NCI-H1105 (cell line): ENCODE data around the gene ZNF414.

Experiments used
- DNase-seq: peaks from one replicate; lab custom pipeline; 2025; lab: John Stamatoyannopoulos, UW

Gene ZNF414

DNA sequence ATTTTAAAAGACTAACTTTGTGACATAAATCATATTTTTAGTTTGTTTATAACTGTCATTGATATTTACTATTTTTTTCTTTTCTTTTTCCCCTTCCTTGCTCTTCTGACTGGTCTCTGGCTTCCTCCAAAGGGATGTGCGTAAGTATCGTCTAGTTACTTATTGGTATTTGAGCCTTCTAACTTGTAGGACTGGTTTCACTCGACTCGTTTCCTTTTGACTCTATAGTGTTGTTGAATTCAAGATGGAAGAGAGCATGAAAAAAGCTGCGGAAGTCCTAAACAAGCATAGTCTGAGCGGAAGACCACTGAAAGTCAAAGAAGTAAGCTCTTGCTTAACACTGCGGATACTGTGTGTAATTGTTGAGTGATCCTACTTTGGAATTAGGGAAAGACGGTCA, 50.6 kb downstream of the ZNF414 start:
- DNase-seq: no peak

DNA sequence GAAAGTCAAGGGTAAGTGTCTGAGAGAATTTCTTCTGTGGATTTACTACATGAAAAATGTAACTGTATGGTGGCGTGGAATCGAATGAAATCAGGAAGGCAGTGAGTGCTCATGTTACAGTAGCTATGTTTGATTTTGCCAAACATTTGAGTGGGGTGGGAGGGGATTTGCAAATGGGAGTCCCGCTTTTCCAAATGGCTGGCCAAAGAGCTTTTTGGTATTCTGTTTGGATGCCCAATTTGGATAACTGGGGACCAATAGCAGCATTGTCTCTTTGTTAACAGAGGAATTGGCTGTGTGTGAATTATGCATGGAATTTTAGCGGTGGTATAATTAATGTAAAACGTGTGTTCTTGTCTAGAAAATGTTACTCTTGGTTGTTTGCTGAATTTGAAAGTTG, 51.4 kb downstream of the ZNF414 start:
- no peak for DNase-seq

DNA sequence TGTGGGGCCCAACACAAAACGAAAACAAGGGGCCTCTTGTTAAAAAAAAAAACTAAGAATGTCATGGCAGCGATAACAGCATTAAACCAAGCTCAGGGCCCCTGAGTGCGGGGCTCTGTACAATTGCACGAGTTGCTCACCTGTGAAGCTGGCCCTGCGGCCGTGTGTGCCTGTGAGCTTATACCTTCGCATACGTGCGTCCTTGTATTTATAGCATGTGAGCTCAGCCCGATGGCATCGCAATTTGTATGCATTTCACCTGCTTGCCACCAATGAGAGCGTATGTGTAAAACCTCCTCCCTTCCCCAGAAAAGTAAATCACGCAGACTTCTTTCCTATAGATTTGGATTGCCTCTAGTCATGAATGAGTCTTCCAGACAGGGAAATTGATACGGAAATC, 52.1 kb downstream of the ZNF414 start:
- DNase-seq: no peak

DNA sequence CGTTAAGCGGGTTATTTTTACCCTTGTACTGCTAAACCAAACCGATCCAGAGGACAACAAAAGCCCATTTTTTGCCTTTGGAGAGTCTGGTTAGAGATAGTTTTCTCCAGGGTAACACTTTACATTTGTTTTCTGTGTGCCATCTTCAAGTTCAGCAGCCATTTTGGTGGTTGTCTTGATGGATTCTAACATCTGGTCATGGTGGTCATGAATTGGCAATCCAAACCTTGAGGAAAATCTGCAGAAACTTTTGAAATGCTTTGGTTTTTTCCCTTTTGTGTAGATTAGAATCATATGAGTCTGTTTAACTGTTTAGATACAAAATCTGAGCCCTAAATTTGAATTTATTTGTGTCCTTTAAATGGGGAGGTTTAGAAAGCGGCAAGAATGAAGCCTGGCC, 52.6 kb downstream of the ZNF414 start:
- no peak for DNase-seq

DNA sequence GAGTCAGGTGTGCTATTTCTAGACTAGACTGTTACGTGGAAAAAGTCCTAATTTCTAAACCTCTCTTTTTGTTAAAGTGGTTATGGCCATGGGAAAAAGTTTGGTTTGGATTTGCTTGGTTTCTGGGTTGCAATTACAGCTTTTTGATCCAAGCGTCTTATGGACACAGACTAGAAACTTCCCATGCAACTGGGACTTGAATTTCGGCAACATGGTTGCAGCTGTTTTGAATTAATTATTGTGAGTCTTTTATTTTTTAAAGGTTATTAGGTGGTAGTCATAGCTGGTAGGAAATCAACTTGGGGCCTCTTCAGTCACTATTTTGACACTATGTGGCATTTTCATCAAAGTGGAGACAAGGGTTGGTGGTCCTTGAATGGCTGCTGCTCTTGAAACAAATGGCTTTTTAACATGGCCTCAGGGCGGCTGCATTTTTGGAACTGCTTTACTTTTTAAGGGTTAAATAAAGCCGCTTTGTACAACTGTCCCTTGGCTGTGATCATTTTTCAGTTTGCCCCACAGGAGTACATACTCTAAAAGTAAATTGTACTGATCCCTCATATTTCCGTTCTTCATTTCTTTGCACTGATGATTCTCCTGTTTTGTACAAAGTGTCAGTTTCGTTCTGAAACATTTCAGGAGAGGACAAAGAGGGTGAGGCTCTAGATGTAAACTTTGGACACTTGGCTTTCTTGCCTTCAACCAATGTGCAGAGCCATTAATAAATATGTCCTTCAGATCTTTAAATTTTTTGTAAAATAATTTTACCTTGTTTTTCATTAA, 53.3 kb downstream of the ZNF414 start:
- DNase-seq: no peak
